ENCODE data around the gene ZNF524.
A peak's percentile ranks its signal among the peaks of the same experiment; 100 is the strongest.

ZNF524 gene

GRCh38 chr19:55585658-55586339, 14.3 kb upstream of the ZNF524 start:
- TF ChIP-seq PKNOX1 (IDR thresholded peaks at IDR 0.05) (peak; percentile 82), FOXM1 (IDR thresholded peaks at IDR 0.05; ENCODE audit: borderline replicate concordance) (no peak)
- CTCF ChIA-PET: no interaction called here
- POLR2A ChIA-PET: interaction anchor here (2.6 kb wide), 2 partner anchors 14 to 19 kb away, joined by 8 to 15 read pairs; partner anchors contain the start of genes FIZ1 and ZNF524
- no peak for DNase-seq (ENCODE audit: extremely low spot score)

DNA sequence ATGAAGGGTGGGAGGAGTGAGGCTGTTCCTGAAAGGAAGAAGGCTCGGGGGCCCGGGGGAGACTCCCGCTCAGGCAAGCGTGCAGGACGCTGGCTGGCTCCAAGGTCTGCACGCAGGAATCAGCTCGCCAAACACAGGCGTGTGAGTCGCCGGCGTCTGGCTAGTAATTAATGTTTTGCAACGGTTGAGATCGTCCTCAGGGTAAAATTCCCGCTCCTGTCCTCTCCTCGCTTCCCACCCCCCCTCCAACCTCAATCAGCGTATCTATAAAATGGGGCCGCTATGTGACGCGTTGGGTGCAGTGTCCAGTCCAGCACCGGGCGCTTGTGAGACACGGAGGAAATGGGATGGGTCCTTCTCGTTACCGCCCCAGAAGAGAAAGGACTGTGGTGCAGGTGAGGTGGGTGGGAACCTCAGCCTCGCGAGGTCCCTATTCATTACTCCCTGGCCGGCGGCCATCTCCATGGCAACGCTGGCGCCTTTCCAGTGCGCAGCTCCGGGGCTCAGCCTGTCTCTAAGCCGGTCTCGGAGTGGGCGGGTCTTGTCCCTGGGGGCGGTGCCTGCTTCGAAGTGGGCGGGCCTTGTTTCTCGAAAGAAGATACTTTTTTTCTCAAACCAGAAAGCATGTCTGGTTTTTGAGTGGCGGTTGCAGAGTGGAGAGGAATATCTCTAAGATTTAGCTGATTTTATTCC, 13.0 kb upstream of the ZNF524 start:
- POLR2A ChIA-PET: interaction anchor here (0.9 to 3.8 kb wide), 4 partner anchors 12 to 328 kb away, joined by 3 to 29 read pairs (median 6); partner anchors contain the start of genes FIZ1 and PPP6R1

DNA sequence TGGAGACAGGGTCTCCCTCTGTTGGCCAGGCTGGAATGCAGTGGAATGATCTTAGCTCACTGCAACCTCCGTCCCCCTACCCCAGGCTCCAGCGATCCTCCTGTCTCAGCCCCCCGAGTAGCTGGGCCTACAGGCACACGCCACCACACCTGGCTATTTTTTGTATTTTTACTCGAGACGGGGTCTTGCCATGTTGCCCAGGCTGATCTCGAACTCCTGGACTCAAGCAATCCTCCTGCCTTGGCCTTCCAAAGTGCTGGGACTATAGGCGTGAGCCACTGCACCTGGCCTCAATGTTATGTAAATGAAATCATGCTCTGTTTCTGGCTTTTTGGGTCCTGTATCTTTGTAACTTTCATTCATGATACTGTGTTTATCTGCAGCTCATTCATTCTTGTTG, 11.3 kb upstream of the ZNF524 start:
- DNase-seq (ENCODE audit: extremely low spot score): no peak
- TF ChIP-seq ZNF384 (IDR thresholded peaks at IDR 0.05) (no peak), NFRKB (IDR thresholded peaks at IDR 0.05) (no peak), ARNT (IDR thresholded peaks at IDR 0.05) (no peak), PKNOX1 (IDR thresholded peaks at IDR 0.05) (no peak), LEF1 (IDR thresholded peaks at IDR 0.05; ENCODE audit: borderline replicate concordance) (no peak), HDGF (IDR thresholded peaks at IDR 0.05; ENCODE audit: borderline replicate concordance) (no peak), TARDBP (IDR thresholded peaks at IDR 0.05) (no peak), FOXA1 (IDR thresholded peaks at IDR 0.05) (no peak), SUZ12 (IDR thresholded peaks at IDR 0.05) (no peak), SP1 (IDR thresholded peaks at IDR 0.05) (no peak), CTBP1 (IDR thresholded peaks at IDR 0.05; ENCODE audit: borderline replicate concordance) (no peak), L3MBTL2 (conservative IDR thresholded peaks at IDR 0.05) (no peak), BHLHE40 (IDR thresholded peaks at IDR 0.05; ENCODE audit: borderline replicate concordance) (no peak), FOXM1 (IDR thresholded peaks at IDR 0.05; ENCODE audit: borderline replicate concordance) (no peak), FOXK2 (IDR thresholded peaks at IDR 0.05) (no peak)
- CTCF ChIA-PET: no interaction called here
- POLR2A ChIA-PET: interaction anchor here (3.8 kb wide), 1 partner anchor 10 kb away, joined by 29 read pairs; the partner anchor contains the start of gene FIZ1

More for the DNA sequence above, 13.0 kb upstream of the ZNF524 start:
- peak; percentile 96 for DNase-seq (ENCODE audit: extremely low spot score)
- TF ChIP-seq PKNOX1 (IDR thresholded peaks at IDR 0.05) (peak; percentile 71), FOXM1 (IDR thresholded peaks at IDR 0.05; ENCODE audit: borderline replicate concordance) (no peak)
- CTCF ChIA-PET: interaction anchor here (0.7 to 1.1 kb wide), 3 partner anchors 14 to 40 kb away, joined by 3 to 4 read pairs (median 3); no protein-coding TSS in a partner anchor

DNA sequence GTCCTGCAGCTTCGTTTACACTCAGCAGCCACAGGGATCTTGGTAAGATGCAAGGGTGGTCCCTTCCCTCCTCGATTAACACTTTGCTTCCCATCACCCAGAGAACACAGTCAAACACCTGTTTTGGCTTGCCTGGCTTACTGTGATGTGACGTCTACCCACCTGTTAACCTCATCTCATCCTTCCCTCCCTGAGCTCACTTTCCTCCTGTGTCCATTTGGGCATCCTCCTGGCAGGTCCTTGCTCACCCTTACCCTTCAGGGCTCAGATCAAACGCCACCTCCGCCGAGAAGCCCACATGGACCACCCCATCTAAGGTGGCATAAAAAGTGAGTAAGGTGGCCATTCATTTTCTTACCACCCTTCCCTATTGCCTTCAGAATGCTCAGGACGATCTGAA, 10.0 kb upstream of the ZNF524 start:
- POLR2A ChIA-PET: interaction anchor here (3.8 kb wide), 1 partner anchor 9 kb away, joined by 29 read pairs; the partner anchor contains the start of gene FIZ1
- no peak for DNase-seq (ENCODE audit: extremely low spot score)
- CTCF ChIA-PET: no interaction called here
- TF ChIP-seq L3MBTL2 (conservative IDR thresholded peaks at IDR 0.05) (no peak), HDGF (IDR thresholded peaks at IDR 0.05; ENCODE audit: borderline replicate concordance) (no peak), FOXM1 (IDR thresholded peaks at IDR 0.05; ENCODE audit: borderline replicate concordance) (no peak), FOXA1 (IDR thresholded peaks at IDR 0.05) (no peak), NFRKB (IDR thresholded peaks at IDR 0.05) (no peak), PKNOX1 (IDR thresholded peaks at IDR 0.05) (no peak), ZNF384 (IDR thresholded peaks at IDR 0.05) (no peak), SP1 (IDR thresholded peaks at IDR 0.05) (no peak), LEF1 (IDR thresholded peaks at IDR 0.05; ENCODE audit: borderline replicate concordance) (no peak), ELF4 (IDR thresholded peaks at IDR 0.05) (no peak), TARDBP (IDR thresholded peaks at IDR 0.05) (no peak), BHLHE40 (IDR thresholded peaks at IDR 0.05; ENCODE audit: borderline replicate concordance) (no peak), ARNT (IDR thresholded peaks at IDR 0.05) (no peak)

GRCh38 chr19:55590617-55591016, 9.5 kb upstream of the ZNF524 start:
- ChIA-PET POLR2A (interaction anchor here (1.0 kb wide), 1 partner anchor 9 kb away, joined by 4 read pairs; the partner anchor contains the start of gene FIZ1), CTCF (no interaction called here)
- DNase-seq (ENCODE audit: extremely low spot score): peak; percentile 52
- 0 out of 2 replicates have a peak, but pooled peaks have one; percentile 21 for TF ChIP-seq PKNOX1 (IDR thresholded peaks at IDR 0.05)
- no peak for TF ChIP-seq ZNF384 (IDR thresholded peaks at IDR 0.05)
- TF ChIP-seq CTBP1 (IDR thresholded peaks at IDR 0.05; ENCODE audit: borderline replicate concordance): no peak
- TF ChIP-seq SP1 (IDR thresholded peaks at IDR 0.05): no peak
- TF ChIP-seq L3MBTL2 (conservative IDR thresholded peaks at IDR 0.05): no peak

Data from HEK293T (cell line).